ENCODE measurements around the gene MAD1L1.

- no peak for TF ChIP-seq GATA2 (IDR thresholded peaks at IDR 0.05; ENCODE audit: low read depth, low read length)
- no peak for TF ChIP-seq GATA3 (IDR thresholded peaks at IDR 0.05; ENCODE audit: low read depth, low read length)
Measured at GRCh38 chr7:2062648-2063047, 170.1 kb downstream of the MAD1L1 start.
